CD4-positive, alpha-beta T cell treated with Interleukin-1 beta for 1 hour (primary cell): Measurements from ENCODE around the gene PDK2.

Experiments
- DNase-seq, 2 donors: peaks; one replicate each; pipeline ENCODE4 v3.0.0-alpha.2; 2020 to 2022

Gene PDK2

DNA sequence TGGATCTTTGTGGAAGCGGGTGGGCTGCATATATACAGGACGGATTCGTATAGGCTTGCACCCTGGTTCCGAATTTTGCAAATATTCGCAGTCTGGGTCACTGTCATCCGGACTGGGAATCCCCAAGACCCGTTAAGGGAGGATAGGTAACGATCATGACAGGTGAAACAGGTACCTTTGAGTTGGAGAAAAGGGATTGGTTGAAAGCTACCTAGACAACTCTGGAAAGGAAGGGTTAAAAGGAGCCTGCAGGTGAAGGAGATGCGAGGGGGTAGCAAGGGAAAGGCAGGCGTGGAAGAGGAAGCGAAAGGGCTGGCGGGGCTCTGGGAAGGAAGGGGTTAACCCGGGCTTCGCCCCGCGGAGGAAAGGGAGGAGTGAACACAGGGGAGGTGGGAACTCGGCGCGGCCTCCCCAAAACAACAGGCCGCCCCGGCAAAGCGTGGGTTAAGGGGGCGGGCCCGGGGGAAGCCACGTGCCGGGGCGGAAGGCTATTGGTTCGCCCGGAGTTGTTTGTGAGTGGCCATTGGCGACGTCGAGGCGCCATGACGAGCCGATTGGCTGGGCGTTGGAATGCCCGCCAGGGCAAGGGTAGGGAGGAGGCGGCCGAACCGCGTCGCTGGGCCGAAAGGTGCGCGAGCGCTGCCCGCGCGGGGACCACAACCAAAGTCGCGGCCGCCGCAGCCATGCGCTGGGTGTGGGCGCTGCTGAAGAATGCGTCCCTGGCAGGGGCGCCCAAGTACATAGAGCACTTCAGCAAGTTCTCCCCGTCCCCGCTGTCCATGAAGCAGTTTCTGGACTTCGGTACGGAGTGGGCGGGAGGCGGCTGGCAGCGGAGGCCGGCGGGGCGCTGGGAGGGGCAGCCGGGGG is at the start of gene PDK2:
Gene PDK2, plus strand, starts transcription at position 599 of the 867 bp plus-strand sequence. Its CDS starts 85 bp downstream, at position 684.
- DNase-seq = peak; percentile 97

DNA sequence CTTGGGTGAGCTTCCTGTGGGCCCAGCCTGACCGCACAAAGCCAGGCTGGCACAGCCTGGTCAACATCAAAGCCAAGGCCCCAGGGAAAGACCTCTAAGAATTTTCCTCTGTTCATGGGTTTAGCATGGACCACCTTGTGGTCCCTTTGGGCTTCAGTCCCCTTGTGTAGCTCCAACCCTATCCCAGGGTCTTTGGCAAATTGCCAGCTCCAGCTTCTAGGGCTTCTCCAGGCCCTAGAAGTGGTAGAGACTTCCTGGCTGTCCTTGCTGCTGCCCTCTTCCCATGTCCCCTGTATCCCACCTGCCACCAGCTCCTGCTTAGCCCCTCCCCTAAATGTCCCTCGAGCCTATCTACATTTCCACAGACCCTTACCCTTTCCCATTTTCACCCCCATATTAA is 49.0 kb upstream of the PDK2 start:
- no peak for DNase-seq

DNA sequence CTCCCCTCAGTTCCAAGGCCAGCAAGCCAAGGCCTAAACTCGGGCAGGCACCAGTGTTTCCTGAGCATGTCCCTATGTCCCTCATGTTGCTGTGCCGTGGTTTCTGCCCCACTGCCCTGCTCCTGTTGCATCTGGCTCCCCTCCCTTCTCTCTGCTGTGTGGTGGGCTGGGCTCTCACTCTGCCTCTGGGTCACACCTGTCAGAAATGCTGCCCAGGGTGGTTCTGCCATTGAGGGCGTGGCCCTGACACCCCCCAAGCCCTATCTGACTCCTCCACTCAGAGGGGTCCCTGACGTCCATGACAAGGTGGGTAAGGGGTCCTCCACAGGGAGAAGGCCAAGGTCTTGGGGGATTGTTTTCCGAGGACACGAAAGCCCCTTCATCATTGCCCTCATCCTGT is 48.5 kb upstream of the PDK2 start:
- DNase-seq = no peak

DNA sequence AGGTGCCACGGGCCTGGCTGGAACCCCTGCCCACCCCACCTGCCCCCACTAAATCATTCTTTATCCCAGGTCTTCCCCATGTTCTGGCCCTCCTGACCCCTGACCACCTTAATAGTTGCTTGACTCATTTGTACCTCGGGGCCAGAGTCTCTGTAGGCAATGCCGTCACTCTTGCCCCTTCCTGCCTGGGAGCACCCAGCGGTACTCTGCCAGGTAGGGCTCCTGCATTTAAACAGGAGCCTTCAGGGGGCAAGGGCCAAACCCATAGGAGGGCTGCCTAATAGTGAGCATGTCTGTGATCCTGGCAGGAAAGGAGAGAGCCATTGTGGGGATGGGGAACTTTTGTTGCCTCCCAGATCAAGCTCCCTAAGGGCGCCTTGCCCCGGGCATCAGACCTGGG is 48.1 kb upstream of the PDK2 start:
- DNase-seq = no peak

DNA sequence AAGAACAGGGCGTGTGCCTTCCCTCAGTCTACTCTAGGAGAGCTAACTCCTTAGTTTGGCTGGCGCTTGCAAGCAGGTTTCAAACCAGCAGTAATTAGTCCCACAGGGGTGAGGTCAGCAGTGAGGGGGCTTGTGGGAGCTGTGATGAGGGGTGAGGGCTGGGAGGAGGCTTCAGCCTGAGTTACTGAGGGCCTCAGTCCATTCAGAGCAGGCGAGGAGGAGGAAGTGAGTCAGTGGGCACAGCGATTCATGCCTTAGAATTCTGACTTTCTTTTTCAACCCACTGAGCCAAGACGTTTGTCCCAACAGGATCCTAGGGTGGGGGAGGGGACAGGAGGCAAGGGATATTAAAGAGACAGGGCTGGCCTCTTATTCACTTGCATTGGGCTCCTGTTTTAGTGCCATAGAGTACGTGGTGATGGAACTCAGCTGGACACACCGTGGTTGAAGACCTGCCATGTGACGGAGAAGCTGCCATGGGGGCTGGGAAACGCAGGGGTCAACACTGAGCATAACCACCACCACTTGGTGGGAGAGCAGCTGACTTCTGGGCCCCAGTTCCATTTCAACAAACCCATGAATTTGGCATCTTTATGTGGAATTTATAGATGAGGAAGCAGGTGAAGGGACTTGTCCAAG is 47.5 kb upstream of the PDK2 start:
- DNase-seq = no peak

DNA sequence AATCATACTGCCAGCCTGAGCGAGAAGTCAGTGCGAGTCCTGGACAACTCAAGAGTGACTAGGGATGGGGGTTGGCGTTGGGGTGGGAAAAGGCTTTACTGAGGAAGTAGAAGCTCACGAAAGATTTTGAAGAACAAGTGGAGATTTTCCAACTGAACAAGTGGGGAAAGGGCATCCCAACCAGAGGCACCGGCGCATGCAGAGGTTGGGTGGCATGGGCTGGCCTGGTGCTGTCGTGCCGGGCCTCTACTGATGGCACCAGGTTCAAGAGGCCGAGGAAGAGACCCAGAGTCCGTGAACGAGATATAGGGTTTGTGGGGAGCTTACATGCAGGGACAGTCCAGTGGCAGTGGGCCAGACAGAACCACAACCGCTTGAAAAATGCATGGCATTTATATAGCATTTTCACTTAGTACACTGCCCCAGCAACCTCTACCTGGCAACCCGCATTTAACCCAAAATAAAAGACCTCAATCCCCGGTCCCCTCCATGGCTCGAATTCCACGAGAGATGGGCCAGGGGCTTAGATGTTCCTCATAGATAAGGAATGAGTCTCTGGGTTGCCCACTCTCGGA is 46.9 kb upstream of the PDK2 start:
- no peak for DNase-seq

DNA sequence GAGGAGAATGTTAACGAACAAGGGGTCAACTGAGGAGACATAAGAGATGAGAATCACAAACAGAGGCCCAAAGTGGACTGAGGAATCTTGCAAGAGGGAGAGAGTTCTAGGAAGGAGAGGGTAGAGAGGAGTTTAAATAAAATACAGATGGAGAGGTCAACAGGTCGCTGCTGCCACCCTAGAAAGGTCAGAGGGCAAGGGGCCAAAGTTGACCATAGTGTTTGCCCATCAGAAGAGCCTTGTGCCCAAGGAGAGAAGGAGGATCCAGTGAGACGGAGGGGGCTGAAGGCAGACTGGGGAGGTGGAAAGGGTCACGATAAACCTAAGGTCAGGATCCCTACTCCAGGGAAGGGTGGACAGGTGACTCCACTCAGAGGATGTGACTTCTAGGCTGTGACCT is 46.2 kb upstream of the PDK2 start:
- no peak for DNase-seq

DNA sequence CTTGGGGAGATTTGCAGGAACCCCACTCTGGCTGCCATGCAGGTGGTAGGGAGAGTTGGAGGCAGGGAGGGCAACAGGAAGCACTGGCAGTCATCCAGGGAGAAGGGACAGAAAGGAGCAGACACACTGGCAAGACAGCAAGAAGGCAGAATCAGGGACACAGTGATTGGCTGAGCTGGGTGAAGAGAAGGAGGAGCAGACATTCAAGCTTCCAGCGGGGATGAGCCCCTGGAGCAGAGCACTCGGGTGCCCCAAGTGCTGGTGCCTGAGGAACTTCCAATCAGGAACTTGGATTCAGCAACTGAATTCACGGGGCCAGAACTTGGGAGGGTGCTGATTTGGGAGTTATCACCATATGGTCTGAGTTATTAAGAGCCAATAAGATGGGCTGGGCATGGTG is 45.5 kb upstream of the PDK2 start:
- DNase-seq = no peak

DNA sequence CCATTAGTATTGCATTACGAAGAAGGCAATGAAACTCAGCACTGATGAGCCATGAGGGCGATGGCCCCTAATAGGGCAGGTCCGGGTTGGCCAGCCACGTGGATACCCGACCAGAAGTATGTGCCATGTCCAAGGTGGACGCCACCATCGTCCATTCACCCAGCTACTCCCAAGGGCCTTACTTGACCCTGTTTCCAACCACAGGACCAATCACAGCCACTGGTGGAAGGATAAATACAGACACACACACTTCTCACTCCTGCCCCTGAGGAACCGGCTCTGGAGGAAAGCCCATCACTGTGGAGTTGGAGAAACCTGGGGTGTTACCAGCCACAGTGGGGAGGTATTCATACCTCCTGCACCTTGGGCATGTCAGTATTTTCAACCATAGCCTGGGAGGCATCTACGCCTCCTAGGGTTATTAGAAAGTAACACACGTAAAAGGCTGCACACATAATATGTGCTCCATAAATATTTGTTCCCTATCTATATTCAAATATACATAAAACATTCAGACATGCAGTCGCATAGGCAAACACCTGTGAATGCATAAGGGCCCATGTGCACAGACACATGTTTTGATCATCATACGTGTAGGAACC is 44.6 kb upstream of the PDK2 start:
- no peak for DNase-seq

DNA sequence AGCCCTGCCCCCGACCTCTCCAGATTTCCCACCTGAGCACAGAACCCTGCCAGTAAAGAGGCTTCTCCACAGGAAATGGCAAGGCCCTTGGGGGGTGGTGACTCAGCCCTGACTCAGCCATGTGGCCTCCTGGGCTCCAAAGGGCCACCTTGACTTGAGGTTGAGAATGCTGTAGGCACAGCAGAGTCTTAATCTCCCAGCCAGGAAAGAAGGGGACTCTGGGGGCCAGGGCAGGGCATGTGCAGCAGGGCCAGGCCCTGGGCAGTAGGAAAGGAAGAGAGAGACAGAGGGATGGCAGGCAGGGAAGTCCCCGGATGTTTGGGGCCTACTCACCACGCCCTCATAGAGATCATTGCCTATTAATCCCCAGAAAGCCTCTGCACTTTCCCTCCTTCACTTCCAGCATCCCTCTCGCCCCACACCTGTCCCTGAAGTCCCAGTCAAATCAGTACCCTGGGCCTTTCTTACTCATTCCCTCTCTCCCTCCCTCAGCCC is 44.0 kb upstream of the PDK2 start:
- DNase-seq = no peak

DNA sequence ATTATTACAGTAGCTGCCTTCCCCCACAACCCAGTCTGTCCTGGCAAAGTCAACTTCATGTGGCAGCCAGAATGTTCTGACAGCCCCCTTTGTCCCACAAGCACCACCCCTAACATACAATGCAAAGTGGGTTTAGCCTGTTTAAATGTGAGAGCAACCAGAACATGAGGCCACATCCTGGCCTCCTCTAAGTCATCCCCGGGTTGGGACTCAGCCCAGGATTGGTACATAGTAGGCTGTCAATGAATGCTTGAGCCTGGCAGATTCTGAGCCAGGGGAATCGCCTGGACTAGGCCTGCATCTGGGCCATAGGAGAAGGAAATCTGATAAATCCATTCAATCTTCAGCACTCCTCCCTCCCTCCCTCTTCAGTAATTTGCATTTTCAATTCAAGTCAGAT is 43.5 kb upstream of the PDK2 start:
- DNase-seq = no peak

DNA sequence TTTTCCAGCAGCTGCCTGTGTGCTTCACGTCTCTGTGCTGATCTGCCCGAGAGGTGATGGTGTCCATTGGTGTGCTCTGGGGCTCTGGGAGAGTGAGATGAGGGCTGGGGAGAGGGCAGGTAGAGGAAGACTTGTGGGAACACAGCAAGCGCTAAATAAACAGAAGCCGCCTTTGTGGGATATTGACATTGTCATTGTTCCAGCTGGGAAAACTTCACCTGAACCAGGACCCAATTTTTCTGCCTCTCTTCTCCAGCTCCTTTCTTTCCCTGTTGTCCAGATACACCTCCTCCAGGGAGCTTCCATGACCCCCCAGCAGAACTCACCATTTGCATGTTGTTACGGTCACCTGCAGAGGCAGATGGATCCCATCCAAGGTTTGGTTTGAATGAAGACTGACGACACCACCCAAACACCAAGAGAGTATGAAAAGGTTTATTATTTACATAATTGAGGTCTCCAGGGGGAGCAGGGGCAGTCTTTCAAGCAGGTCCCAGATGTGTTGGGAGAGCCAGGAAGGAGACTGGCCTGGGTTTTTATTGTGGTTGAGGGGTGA is 42.8 kb upstream of the PDK2 start:
- DNase-seq = no peak

DNA sequence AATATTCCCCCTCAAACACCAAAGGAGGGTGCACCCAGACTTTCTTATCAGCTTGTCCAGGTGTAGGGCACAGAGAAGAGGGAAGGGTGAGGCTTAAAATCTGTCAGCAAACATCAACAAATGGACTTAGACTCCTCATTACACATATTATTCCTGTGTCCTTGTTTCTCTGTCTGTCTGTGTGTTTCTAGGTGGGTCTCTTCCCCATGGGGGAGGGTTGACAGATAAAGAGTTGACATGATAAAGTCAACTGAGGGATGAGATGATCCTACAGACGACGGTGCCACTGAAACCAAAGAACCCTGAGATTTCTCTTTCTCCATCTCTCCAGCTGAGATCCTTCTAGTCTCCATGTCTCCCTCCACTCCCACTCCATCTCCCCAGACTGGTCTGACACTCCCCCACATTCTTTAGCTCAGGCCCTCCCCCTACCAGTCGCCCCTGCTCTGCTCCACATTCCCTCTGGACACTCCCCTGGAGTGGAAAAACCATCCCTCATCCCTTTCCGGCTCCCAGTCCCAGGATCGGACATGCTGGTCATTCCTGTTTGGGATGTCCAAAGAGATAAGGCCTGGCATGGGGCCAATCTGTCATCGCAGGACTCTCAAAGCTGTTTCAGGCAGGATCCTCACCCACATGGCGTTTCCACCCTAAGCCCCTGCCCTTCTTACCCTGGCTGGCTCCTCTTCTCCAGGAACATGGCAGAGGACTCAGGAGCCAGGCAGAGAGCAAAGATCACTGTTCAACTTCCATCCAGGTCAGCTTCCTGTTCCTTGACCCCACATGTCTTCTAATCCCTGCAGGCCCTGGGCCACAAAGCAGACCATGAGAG is 42.1 kb upstream of the PDK2 start:
- DNase-seq = no peak

DNA sequence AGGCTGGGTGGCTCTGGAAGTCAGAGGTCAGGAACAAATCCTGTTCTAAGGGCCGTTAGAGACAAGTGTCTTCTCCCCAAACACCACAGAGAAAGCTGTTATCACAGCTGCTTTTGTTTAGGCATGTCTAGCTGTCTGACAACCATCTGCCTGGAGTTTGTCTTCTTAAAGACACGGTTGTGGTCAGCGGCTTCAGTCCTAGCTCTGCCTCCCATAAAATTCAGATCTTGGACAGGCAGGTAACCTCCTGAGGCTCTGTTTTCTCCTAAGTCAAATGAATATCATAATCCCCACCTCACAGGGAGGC is 41.5 kb upstream of the PDK2 start:
- DNase-seq = no peak

DNA sequence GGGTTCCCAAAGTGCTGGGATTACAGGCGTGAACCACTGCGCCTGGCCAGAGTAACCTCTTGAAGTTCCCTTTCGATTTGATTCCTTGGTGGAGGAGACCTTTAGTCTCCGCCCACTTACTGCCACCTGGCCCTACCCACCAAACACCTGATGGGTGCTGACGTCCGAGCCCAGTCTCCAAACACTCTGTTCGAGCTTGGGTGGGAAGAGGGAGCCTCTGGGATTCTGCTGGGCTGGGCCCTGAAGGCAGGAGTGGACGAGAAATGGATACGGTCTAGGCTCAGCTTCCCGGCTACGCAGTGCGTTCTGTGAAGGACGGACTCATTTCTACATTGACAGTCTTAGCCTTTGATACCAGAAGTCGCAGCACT is 40.1 kb upstream of the PDK2 start:
- DNase-seq = peak; percentile 11 to 41

DNA sequence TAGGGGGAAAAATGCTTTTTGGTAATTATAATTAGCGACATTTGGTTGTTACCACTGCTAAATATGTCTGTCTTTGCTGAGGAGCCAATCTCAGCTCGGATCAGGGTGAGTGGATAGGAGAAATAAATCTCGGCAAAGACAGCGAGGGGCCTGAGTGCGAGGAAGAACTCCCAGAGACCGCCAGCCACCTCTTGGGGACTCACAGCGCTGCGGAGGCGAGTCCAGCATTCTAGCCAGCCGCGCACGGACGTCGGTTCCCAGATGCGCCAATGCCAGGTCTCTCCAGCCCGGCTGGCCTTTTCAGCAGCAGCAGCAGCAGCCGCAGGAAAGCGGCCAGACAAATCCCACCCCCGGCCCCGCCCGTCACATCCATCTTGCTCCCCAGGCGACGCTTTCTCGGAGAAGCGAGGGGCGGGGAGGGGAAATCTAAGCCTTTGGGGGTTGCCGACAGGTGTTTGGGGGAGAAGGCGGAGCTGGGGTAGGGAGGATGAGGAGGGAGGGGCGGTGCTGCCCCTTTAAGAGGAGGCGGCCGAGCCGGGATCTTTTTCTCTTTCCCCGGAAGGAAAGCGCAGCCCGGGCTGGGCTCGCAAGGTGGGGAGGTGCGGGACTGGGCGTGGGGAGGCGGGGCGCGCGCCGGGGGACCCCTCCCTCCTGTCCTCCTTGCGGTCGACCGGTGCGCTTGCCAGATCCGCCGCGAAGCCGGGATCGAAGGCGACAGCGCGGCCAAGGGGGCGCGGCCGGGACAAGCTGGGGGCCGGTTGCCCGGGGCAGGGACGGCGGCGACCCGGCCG is 39.5 kb upstream of the PDK2 start, which contains the start of gene ITGA3:
Gene ITGA3, plus strand, starts transcription at position 685 of the 791 bp plus-strand sequence. CDS start 330 bp downstream, outside the sequence.
- DNase-seq = peak; percentile 42 to 69

DNA sequence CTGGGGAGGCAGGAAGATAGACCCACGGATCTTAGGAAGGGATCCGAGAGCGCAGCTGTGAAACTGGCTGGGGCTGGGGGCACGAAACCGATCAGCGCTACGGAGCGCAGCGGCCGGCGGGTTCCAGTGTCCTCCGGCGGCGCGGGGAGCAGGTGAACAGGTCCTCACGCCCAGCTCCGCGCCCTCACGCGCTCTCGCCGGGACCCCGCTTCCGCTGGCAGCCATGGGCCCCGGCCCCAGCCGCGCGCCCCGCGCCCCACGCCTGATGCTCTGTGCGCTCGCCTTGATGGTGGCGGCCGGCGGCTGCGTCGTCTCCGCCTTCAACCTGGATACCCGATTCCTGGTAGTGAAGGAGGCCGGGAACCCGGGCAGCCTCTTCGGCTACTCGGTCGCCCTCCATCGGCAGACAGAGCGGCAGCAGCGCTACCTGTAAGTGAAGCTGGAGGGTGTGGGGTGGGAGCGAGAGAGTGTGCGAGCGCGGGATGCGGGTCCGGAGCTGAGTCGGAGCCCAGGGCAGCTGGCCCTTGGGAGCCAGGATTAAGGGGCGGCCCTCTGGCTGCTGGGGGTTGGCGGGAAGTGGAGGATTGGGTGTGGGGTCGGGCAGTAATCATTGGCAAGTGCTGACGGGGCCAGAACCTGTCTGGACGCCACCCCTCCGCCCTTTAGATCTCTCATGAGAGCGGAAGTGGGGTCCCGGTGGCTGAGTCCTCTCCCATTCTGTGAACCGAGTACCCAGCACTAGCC is 38.8 kb upstream of the PDK2 start:
- DNase-seq = peak; percentile 41 to 58

DNA sequence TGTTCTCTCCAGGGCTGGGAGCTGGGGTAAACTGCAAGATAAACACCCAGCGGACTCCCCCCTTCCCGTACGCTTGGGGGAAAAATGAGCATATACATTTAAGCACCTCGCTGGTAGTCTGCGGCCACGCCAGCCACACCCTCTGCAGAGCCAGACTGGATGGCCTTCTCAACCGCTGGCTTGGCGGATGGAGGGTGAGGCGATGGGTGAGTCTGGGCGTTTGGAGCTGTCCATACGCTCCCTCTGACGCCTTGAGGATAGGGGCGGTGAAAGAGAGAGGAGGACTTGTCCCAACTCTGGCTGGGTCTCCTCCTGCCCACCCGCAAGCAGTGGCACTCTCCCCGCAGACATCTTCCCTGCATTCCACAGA is 38.2 kb upstream of the PDK2 start:
- no peak for DNase-seq

DNA sequence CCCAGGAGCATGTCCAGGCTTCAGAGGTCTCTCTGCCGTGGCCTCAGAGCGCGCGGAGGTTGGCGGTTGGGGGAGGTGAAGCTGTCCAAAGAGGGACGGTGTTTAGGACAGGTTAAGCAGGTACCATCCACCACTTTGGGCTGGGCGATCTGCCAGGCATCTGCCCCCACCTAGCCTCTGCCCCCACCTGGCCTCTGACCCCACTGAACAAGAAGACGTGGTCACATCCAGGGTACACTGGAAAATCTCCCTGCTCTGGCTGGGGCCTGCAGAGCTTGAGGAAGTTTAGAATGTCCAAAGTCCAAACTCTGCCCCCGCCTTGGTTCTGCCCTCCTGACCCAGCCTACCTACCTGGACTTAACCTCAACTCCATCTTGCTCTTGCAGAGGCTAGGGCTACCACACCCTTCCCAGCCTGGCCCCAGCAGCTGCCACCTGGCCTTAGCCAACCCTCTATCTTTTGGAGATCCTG is 37.6 kb upstream of the PDK2 start:
- no peak for DNase-seq

DNA sequence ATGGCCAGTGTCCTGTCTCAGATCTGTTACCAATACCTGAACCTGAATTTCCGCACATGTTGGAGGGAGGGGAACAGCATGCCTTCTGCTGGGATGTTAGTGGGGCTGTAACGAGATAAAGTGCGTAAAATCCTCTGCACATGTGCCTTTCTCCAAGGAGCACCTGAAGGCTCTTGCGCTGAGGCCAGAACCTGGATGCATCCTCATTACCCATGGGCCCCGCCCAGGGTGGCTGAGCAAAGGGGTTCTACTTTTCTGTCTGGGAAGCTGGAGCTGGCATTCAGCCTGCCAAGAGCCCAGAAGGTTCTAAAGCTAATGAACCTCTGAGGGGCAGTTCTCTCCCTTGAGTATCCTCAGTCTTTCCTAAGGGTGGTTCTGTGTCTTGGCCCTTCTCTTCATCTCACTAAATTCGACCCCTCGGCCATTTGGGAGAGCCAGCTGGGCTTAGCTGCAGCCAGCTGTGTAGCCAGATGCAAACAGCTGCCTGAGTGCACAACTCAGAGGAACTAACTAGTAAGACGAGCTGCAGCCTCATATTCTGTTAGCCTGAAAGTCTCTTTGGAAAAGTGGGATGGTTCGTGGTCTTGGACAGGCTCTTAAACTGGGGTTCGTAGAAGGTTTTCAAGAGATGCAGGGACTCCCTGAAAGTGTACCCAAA is 36.7 kb upstream of the PDK2 start:
- no peak for DNase-seq
